UCSD-AML1 (cell line): ENCODE results near the gene NEO1.
A peak's percentile ranks its signal among the peaks of the same experiment; 100 is the strongest.

Experiments
- DNase-seq: peaks from one replicate; lab custom pipeline; 2025; ENCODE audit not compliant: unreplicated experiment; lab: John Stamatoyannopoulos, UW

Gene NEO1, protein sequence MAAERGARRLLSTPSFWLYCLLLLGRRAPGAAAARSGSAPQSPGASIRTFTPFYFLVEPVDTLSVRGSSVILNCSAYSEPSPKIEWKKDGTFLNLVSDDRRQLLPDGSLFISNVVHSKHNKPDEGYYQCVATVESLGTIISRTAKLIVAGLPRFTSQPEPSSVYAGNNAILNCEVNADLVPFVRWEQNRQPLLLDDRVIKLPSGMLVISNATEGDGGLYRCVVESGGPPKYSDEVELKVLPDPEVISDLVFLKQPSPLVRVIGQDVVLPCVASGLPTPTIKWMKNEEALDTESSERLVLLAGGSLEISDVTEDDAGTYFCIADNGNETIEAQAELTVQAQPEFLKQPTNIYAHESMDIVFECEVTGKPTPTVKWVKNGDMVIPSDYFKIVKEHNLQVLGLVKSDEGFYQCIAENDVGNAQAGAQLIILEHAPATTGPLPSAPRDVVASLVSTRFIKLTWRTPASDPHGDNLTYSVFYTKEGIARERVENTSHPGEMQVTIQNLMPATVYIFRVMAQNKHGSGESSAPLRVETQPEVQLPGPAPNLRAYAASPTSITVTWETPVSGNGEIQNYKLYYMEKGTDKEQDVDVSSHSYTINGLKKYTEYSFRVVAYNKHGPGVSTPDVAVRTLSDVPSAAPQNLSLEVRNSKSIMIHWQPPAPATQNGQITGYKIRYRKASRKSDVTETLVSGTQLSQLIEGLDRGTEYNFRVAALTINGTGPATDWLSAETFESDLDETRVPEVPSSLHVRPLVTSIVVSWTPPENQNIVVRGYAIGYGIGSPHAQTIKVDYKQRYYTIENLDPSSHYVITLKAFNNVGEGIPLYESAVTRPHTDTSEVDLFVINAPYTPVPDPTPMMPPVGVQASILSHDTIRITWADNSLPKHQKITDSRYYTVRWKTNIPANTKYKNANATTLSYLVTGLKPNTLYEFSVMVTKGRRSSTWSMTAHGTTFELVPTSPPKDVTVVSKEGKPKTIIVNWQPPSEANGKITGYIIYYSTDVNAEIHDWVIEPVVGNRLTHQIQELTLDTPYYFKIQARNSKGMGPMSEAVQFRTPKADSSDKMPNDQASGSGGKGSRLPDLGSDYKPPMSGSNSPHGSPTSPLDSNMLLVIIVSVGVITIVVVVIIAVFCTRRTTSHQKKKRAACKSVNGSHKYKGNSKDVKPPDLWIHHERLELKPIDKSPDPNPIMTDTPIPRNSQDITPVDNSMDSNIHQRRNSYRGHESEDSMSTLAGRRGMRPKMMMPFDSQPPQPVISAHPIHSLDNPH (N-terminal part only)

GRCh38 chr15:73051807-73052652, at the start of gene NEO1:
TSS of gene NEO1 (plus strand) at chr15:73052463. CDS start at chr15:73052676, 213 bp downstream.
- DNase-seq: peak; percentile 40

DNA sequence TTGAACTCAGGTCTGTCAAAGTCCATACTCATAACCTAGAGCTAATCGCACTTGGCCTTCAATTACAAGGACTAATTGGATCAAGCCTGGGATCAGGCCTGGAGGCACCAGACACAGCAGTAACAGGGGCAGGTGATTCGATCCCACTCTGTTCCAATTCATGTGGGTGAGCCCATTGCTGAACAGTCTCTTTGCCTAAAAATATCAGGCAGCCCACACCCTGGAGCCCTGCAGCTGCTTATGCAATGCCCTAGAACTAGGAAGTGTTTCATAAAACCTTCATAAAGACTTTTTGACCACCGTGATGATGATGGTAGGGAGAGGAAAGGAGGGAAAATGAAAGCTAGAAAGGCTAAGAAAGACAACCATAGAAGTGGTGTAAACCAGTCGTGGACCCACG, 47.8 kb upstream of the NEO1 start:
- no peak for DNase-seq

GRCh38 chr15:73005032-73005431, 47.2 kb upstream of the NEO1 start:
- DNase-seq: no peak

- no peak for DNase-seq
These were observed 46.8 kb upstream of the NEO1 start for GRCh38 chr15:73005446-73005845.

- DNase-seq: no peak
These were observed 45.7 kb upstream of the NEO1 start for GRCh38 chr15:73006523-73006922.

DNA sequence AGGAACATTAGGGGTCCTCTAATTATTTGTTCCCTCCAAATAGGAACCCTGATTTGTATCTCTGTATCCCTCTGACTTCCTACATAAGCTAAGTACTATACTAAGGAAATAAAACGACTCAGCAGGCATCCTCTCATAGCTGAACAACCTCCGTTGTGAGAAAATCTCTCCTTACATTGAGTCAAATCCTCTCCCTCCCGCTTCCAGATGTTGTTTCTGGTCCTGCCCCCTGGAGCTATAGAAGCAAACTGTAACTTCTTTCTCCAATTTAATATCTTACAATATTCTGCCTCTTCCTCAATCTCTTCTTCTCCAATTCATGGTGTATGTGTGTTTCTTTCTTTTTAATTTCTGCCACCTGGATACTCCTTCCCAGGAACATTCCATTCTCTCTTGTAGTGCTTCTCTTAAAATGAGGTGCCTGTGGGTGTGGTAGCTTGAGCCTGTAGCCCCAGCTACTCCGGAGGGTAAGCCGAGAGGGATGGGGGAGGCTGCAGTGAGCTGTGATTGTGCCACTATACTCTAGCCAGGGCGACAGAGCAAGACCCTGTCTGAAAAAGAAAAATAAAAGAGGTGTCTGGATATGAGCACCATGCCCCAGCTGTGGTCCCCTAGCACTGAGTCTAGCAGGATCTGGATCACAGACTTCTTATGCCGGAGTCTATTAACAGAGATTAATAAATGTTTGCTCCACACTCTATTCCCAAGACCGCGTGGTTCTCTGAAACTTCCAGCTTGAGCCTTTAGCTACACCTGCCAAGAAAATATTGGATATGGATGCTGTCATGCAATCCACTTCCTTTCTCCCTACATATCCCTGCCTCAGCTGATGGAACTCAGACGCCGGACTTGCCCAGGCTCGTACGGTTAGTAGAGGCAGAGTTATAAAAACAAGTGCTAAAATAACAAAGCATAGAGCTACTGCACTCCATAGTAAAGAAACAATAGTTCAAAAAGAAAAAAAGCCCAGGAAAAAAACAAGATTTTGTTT, 42.9 kb upstream of the NEO1 start:
- no peak for DNase-seq

- no peak for DNase-seq
These were observed 41.8 kb upstream of the NEO1 start for GRCh38 chr15:73010154-73011152.

GRCh38 chr15:73014904-73015303, 37.4 kb upstream of the NEO1 start:
- DNase-seq: no peak

- no peak for DNase-seq
These were observed 36.8 kb upstream of the NEO1 start for GRCh38 chr15:73015493-73015892.

DNA sequence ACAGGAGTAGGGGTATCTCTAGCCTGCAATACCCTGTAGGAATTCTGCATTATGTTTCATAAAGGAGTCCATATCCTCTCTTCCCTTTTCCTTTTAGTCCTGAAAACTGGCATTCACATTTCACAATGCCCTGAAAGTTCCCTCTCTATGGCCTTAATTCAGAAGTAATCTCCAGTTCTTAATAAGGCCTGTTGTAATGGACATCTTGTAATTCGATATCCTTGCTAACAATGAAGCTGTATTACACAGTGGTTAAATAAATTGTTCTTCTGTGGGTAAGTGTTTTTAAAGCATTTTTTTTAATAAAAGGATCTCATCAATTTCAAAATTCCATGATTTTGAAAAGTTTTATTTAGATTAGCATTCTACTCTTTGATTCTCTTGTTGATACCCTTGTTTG, 34.3 kb upstream of the NEO1 start:
- DNase-seq: no peak

DNA sequence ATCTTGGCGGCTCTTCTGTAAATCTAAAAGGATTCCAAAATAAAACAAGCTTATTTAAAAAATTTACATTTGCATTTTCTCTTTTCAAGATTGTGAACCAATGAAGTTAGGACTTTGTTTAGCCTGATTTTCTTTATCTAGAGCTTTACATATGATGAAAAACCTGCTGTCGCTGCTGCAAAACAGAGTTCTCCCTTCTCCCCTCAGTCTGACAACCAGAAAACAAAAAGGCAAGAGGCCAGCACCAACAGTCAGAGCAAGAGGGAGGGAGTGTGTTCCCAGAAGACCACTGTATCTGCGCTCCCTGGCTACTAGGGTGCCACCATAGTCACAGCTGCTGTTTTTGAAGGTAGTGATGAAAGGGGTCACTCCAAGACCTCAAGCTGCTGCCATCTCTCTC, 33.1 kb upstream of the NEO1 start:
- no peak for DNase-seq

DNA sequence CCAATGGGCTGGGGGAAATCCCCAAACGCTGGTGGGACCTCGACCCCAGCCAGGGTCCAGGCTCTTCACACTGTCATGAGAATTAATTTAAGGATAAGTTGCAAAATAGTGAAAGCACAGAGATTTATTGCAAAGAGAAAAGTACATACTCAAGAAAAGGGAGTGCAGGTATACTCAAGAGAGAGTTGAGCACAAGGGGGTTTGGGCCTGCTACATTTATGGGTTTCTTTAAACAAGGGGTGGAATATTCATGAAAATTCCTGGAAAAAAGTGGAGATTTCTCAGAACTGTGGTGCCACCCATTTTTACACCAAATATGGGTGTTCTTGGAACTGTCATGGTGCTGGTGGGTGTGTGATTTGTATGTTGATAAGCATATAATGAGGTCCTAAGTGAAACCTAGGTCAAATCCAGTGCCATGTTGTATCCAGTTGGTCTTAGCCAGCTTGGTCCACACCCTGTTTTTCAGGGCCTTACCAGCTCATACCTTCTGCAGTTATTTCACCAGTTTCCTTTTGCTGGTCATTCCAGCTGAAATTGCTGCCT, 32.6 kb upstream of the NEO1 start:
- no peak for DNase-seq

GRCh38 chr15:73021139-73021621, 31.1 kb upstream of the NEO1 start:
- DNase-seq: no peak

- DNase-seq: no peak
These were observed 30.1 kb upstream of the NEO1 start for GRCh38 chr15:73022161-73022560.

GRCh38 chr15:73023071-73023470, 29.2 kb upstream of the NEO1 start:
- DNase-seq: no peak

DNA sequence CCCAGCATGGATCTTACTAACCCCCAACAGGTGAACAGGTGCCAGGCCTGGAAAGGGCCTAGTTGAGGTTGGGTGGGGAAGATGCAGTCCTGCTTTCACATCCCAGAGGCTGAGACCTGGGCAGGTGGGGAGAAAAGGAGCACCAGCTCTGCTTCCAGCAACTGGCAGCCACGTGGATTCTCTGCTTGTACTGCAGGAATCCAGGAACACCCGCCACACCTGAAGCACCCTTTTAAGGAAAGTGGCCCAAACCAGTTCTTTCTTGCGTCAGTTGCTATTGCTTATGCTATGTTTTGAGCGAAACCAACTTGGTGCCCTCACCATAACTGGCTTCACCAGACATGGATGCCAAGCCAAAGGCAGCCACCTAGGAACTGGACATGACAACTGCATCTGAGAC, 28.1 kb upstream of the NEO1 start:
- DNase-seq: no peak

DNA sequence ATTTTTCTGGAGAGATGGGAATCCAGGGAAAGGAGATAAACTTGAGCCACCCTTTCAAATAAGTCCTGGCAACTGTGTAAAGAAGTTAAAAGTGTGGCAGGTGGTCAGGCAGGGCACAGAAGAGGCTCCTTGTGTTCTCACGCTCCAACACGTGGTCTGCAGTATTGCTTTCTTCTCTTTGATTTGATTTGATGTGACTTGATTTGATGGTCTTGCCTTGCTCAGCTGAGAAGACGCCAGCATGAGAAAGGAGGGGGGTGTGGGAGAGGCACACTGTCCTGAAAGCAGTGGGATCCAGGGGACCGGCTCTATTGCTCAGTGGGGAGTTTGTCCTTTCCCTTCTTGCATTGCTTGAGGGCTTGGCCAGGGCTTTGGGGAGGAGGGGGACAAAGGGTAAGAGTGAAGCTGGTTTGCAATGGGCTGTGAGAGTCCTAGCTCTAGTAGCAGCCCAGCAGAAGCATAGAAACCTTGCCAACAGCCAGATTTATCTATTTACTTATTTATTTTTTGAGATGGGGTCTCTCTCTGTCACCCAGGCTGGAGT, 25.7 kb upstream of the NEO1 start:
- no peak for DNase-seq
